Activated CD4-positive, alpha-beta memory T cell treated with anti-CD3 and anti-CD28 coated beads, Interleukin-2, amount 10 ng/mL, durations not matched to agents 7 days and 5 days (primary cell): ENCODE data around the gene MGME1. TPM values are rescaled to one million over a fixed set of nuclear protein-coding genes. Genes with fewer than 3 reads are reported as not detected.
A peak's percentile ranks its signal among the peaks of the same experiment; 100 is the strongest.

Source experiments
- CTCF ChIA-PET: fragments of 350-600 bp; sonication (Branson Sonifier 250); formaldehyde crosslinking; loops from one replicate; lab custom pipeline; 2021; ENCODE audit warnings: antibody characterized with exemption, inconsistent platforms; lab: Charles Lee
- POLR2A ChIA-PET: fragments of 350-600 bp; sonication (Branson Sonifier 250); formaldehyde crosslinking; loops from one replicate; lab custom pipeline; 2021; ENCODE audit warnings: antibody characterized with exemption; lab: Charles Lee
- DNase-seq: peaks from one replicate; pipeline ENCODE4 v3.0.0-alpha.2; 2020
- H3K27ac Mint-ChIP-seq: one replicate; pipeline ENCODE4 v1.8.0; 2021; ENCODE audit warnings: mild to moderate bottlenecking, mixed read lengths
- H3K27me3 Mint-ChIP-seq: one replicate; pipeline ENCODE4 v1.8.0; 2021; ENCODE audit warnings: mixed read lengths
- H3K36me3 Mint-ChIP-seq: one replicate; pipeline ENCODE4 v1.8.0; 2021; ENCODE audit warnings: low read depth, mixed read lengths
- H3K4me1 Mint-ChIP-seq: one replicate; pipeline ENCODE4 v1.8.0; 2021; ENCODE audit warnings: mixed read lengths
- H3K4me3 Mint-ChIP-seq: one replicate; pipeline ENCODE4 v1.8.0; 2021; ENCODE audit warnings: mild to moderate bottlenecking, mixed read lengths
- H3K9me3 Mint-ChIP-seq: one replicate; pipeline ENCODE4 v1.8.0; 2021; ENCODE audit warnings: mixed read lengths
- total RNA-seq, 2 experiments: library from RNA; stranded (reverse); gene quantifications; one replicate each; pipeline ENCODE4 v1.2.3, GENCODE V29; 2021

The MGME1 gene
- total RNA-seq, 2 experiments from 2014 or later: 53.9 to 56.7 TPM

- no peaks in the 10 kb centered on the region for H3K27me3 Mint-ChIP-seq
- H3K9me3 Mint-ChIP-seq: no peaks in the 10 kb centered on the region
- no peak overlapping the region for H3K4me3 Mint-ChIP-seq
- POLR2A ChIA-PET: interaction anchor here (1.5 kb wide), 1 partner anchor 59 kb away, joined by 3 read pairs; no protein-coding TSS in a partner anchor
- CTCF ChIA-PET: interaction anchor here (1.1 kb wide), 1 partner anchor 252 kb away, joined by 4 read pairs; the partner anchor contains the start of gene RRBP1
- no peak for DNase-seq
- no peaks in the 10 kb centered on the region for H3K36me3 Mint-ChIP-seq
- peaks cover 5% of the 10 kb centered on the region for H3K4me1 Mint-ChIP-seq
- no peak overlapping the region for H3K27ac Mint-ChIP-seq
Observed at GRCh38 chr20:17934141-17934862, 34.5 kb upstream of the MGME1 start.

- peaks cover 13% of the 10 kb centered on the region for H3K4me1 Mint-ChIP-seq
- no peak overlapping the region for H3K27ac Mint-ChIP-seq
- DNase-seq: no peak
- H3K27me3 Mint-ChIP-seq: no peaks in the 10 kb centered on the region
- POLR2A ChIA-PET: no interaction called here
- H3K9me3 Mint-ChIP-seq: no peaks in the 10 kb centered on the region
- H3K36me3 Mint-ChIP-seq: peaks cover 3% of the 10 kb centered on the region
- no peak overlapping the region for H3K4me3 Mint-ChIP-seq
- CTCF ChIA-PET: interaction anchor here (1.1 to 1.6 kb wide), 2 partner anchors 36 to 253 kb away, joined by 3 to 4 read pairs; partner anchors contain the start of gene RRBP1
Observed at GRCh38 chr20:17935186-17935585, 33.6 kb upstream of the MGME1 start.

GRCh38 chr20:17935761-17936160 lies 33.1 kb upstream of the MGME1 start:
- Mint-ChIP-seq H3K27ac (no peak overlapping the region), H3K36me3 (peaks cover 9% of the 10 kb centered on the region), H3K9me3 (no peaks in the 10 kb centered on the region), H3K27me3 (no peaks in the 10 kb centered on the region), H3K4me1 (peaks cover 16% of the 10 kb centered on the region), H3K4me3 (no peak overlapping the region)
- no peak for DNase-seq
- ChIA-PET POLR2A (no interaction called here), CTCF (interaction anchor here (1.1 to 1.6 kb wide), 2 partner anchors 36 to 253 kb away, joined by 3 to 4 read pairs; partner anchors contain the start of gene RRBP1)

- Mint-ChIP-seq H3K36me3 (peaks cover 15% of the 10 kb centered on the region), H3K4me3 (no peak overlapping the region), H3K27ac (no peak overlapping the region), H3K4me1 (peaks cover 16% of the 10 kb centered on the region), H3K27me3 (no peaks in the 10 kb centered on the region), H3K9me3 (no peaks in the 10 kb centered on the region)
- CTCF ChIA-PET: interaction anchor here (1.6 to 3.3 kb wide), 2 partner anchors 38 to 254 kb away, joined by 4 to 17 read pairs; partner anchors contain the start of gene RRBP1
- POLR2A ChIA-PET: interaction anchor here (2.1 kb wide), 1 partner anchor 20 kb away, joined by 6 read pairs; no protein-coding TSS in a partner anchor
- no peak for DNase-seq
Observed at GRCh38 chr20:17936286-17936760, 32.5 kb upstream of the MGME1 start.

- H3K4me3 Mint-ChIP-seq: no peak overlapping the region
- H3K27me3 Mint-ChIP-seq: no peaks in the 10 kb centered on the region
- POLR2A ChIA-PET: interaction anchor here (0.9 to 2.5 kb wide), 5 partner anchors 19 to 431 kb away, joined by 3 to 17 read pairs (median 3); partner anchors contain the start of gene RRBP1
- no peak overlapping the region for H3K27ac Mint-ChIP-seq
- DNase-seq: no peak
- no peaks in the 10 kb centered on the region for H3K9me3 Mint-ChIP-seq
- peaks cover 21% of the 10 kb centered on the region for H3K36me3 Mint-ChIP-seq
- peaks cover 16% of the 10 kb centered on the region for H3K4me1 Mint-ChIP-seq
- CTCF ChIA-PET: interaction anchor here (1.2 to 3.3 kb wide), 4 partner anchors 38 to 431 kb away, joined by 3 to 17 read pairs (median 8); partner anchors contain the start of gene RRBP1
Observed at GRCh38 chr20:17936761-17937732, 31.8 kb upstream of the MGME1 start.

GRCh38 chr20:17938871-17939619 lies 29.8 kb upstream of the MGME1 start:
- Mint-ChIP-seq H3K9me3 (no peaks in the 10 kb centered on the region), H3K4me3 (no peak overlapping the region), H3K27me3 (no peaks in the 10 kb centered on the region), H3K4me1 (peaks cover 24% of the 10 kb centered on the region), H3K36me3 (peaks cover 41% of the 10 kb centered on the region), H3K27ac (no peak overlapping the region)
- CTCF ChIA-PET: interaction anchor here (0.7 to 3.3 kb wide), 18 partner anchors 9 to 433 kb away, joined by 3 to 17 read pairs (median 6); partner anchors contain the start of genes DSTN and RRBP1
- POLR2A ChIA-PET: interaction anchor here (1.0 to 2.5 kb wide), 7 partner anchors 10 to 434 kb away, joined by 3 to 17 read pairs (median 4); no protein-coding TSS in a partner anchor
- peak; percentile 68 for DNase-seq

- no peaks in the 10 kb centered on the region for H3K27me3 Mint-ChIP-seq
- ChIA-PET POLR2A (interaction anchor here (0.7 to 2.5 kb wide), 8 partner anchors 9 to 434 kb away, joined by 3 to 17 read pairs (median 4); partner anchors contain the start of genes MGME1 and SNX5), CTCF (interaction anchor here (0.8 to 3.3 kb wide), 14 partner anchors 8 to 434 kb away, joined by 3 to 17 read pairs (median 6); partner anchors contain the start of gene RRBP1)
- H3K4me3 Mint-ChIP-seq: no peak overlapping the region
- H3K4me1 Mint-ChIP-seq: peaks cover 25% of the 10 kb centered on the region
- H3K36me3 Mint-ChIP-seq: peaks cover 48% of the 10 kb centered on the region
- DNase-seq: no peak
- no peaks in the 10 kb centered on the region for H3K9me3 Mint-ChIP-seq
- peak overlapping the region; percentile 52 for H3K27ac Mint-ChIP-seq
Observed at GRCh38 chr20:17939622-17940223, 29.1 kb upstream of the MGME1 start.

- Mint-ChIP-seq H3K36me3 (peaks cover 54% of the 10 kb centered on the region), H3K27ac (no peak overlapping the region), H3K4me3 (no peak overlapping the region), H3K9me3 (no peaks in the 10 kb centered on the region), H3K4me1 (peaks cover 29% of the 10 kb centered on the region), H3K27me3 (no peaks in the 10 kb centered on the region)
- DNase-seq: no peak
- ChIA-PET POLR2A (interaction anchor here (0.7 to 1.6 kb wide), 4 partner anchors 9 to 403 kb away, joined by 3 to 6 read pairs (median 4); partner anchors contain the start of genes MGME1 and SNX5), CTCF (interaction anchor here (0.9 to 1.9 kb wide), 2 partner anchors 13 to 18 kb away, joined by 3 to 8 read pairs; no protein-coding TSS in a partner anchor)
Observed at GRCh38 chr20:17940224-17940971, 28.4 kb upstream of the MGME1 start.

- H3K36me3 Mint-ChIP-seq: peaks cover 63% of the 10 kb centered on the region
- no peak overlapping the region for H3K27ac Mint-ChIP-seq
Observed at GRCh38 chr20:17941087-17941825, 27.6 kb upstream of the MGME1 start.

GRCh38 chr20:17941826-17942196 lies 27.0 kb upstream of the MGME1 start:
- no peaks in the 10 kb centered on the region for H3K9me3 Mint-ChIP-seq
- POLR2A ChIA-PET: interaction anchor here (1.0 to 1.2 kb wide), 2 partner anchors 20 to 28 kb away, joined by 3 to 4 read pairs; no protein-coding TSS in a partner anchor
- CTCF ChIA-PET: interaction anchor here (0.9 kb wide), 1 partner anchor 437 kb away, joined by 3 read pairs; no protein-coding TSS in a partner anchor
- peaks cover 68% of the 10 kb centered on the region for H3K36me3 Mint-ChIP-seq
- H3K27ac Mint-ChIP-seq: no peak overlapping the region
- no peaks in the 10 kb centered on the region for H3K27me3 Mint-ChIP-seq
- no peak overlapping the region for H3K4me3 Mint-ChIP-seq
- H3K4me1 Mint-ChIP-seq: peaks cover 31% of the 10 kb centered on the region
- DNase-seq: no peak

More at GRCh38 chr20:17941087-17941825, 27.6 kb upstream of the MGME1 start:
- H3K27me3 Mint-ChIP-seq: no peaks in the 10 kb centered on the region
- ChIA-PET CTCF (no interaction called here), POLR2A (interaction anchor here (1.0 to 1.5 kb wide), 3 partner anchors 8 to 28 kb away, joined by 3 to 6 read pairs (median 4); partner anchors contain the start of genes MGME1 and SNX5)
- H3K4me3 Mint-ChIP-seq: no peak overlapping the region
- peaks cover 29% of the 10 kb centered on the region for H3K4me1 Mint-ChIP-seq
- no peaks in the 10 kb centered on the region for H3K9me3 Mint-ChIP-seq
- DNase-seq: no peak
